Activated CD8-positive, alpha-beta memory T cell treated with anti-CD3 and anti-CD28 coated beads, Interleukin-2, amount 50 U/mL, for 48 hours (primary cell): Measurements from ENCODE around the gene WDPCP.
"Not testable (repeated sequence)": the region's sequence is repeated elsewhere in the genome, so short reads cannot be mapped to it uniquely, and the experiment has no call there.

ENCODE experiments used
- DNase-seq: peaks from one replicate; pipeline ENCODE4 v3.0.0-alpha.2; 2020

The WDPCP gene

DNA sequence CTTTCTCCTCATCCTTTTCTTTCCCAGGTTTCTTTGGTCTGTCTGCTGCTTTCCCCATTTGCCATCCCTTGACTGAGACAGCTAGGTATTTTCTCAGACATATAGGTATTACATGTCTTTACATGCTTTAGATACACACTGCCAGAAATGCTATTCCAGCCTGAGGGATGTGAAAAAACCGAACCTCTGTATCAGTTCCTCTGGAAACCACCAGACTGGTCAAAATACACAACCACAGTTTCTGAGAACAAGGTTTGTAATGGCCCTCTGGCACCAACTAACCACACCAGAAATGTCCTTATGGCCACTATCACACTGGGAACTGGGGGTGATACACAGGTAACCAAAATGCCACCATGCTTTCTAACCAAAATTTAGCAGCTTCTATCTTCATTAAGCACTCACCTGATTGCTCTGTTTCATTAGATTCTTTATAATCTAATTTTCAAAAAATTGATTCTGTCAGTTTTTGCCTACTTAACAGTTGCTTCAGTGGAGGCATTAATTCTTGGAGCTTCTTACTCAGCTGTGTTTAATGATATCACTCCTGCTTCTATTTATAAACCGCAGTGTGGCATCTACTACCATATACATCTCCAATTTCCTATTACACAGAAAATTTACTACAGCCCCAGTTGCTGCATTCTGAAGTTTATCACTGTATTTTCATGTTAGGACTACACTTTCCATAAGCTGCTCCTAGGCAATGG, 243.5 kb downstream of the WDPCP start:
- DNase-seq, result no peak

- no peak for DNase-seq
These were observed 244.7 kb downstream of the WDPCP start for GRCh38 chr2:63343397-63344109.

DNA sequence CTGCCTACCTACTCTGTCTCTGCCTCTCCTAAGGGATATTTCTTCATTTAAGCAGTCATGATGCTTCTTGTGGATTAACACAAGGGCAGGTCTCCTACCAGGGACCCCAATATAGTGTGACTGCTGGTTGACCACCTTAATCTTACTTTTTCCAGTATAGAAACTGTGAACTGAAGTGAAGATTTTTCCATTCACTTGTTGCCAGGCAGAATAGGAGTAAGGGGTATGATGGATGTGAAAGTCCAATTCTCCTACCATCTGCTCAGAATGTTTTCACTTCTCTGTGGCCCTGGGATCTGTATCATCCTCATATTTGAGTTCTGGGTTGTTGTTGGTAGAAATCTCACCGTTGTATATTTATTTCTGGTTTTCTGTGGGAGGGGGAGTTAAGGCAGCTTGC, 247.8 kb downstream of the WDPCP start:
- DNase-seq, result no peak

DNA sequence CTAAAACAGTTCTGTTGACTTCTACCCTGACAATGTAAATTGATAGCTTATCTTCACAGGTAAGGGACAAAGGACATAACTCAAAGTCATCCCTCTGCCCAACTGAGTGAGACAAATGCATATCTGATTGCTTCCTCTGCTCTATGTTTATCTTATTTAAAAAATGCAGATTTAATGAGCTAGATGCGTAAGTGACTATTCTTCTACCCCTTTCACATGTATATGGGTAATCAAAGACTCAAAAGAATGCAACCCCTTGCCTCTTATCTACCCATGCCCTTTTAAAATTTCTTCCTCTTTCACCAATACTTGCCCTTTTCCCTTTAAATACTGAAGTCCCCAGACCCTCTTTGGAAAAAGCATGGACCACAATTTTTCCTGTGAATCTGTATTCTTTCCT, 253.4 kb downstream of the WDPCP start:
- no peak for DNase-seq

- no peak for DNase-seq
These were observed 261.8 kb downstream of the WDPCP start for GRCh38 chr2:63326473-63326872.

GRCh38 chr2:63323662-63324061, 264.6 kb downstream of the WDPCP start:
- DNase-seq, result not testable (repeated sequence)

- DNase-seq, result not testable (repeated sequence)
These were observed 266.3 kb downstream of the WDPCP start for GRCh38 chr2:63321973-63322372.

DNA sequence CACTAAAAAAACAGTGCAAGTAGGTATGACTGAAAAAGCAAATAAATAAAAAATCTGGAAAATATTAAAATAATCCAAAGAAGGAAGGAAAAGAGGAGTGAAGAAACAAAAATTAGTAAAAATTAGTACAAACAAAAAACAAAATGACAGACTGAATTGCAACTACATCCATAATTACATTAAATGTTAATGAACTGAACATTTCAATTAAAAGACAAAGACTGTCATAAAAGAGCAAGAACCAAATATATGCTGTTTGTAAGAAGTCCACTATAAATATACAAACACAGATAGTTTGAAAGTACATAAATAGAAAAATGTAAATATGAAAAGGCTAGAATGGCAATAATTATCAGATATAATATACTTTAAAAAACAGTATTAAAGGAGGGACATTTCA, 267.6 kb downstream of the WDPCP start:
- no peak for DNase-seq

DNA sequence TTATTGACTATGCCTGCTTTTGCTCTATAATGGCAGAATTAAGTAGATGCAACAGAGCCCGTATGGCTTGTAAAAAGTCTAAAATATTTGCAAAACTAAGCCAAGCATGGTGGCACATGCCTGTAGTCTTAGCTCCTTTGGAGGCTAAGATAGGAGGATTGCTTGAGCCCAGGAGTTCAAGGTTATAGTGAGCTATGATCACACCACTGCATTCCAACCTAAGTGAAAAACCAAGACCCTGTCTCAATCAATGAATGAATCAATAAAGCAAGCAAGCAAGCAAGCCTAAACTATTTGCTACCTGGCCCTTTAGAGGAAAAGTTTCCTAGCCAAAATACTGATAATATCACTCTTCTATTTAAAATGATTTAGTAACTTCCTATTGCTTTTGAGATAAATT, 277.7 kb downstream of the WDPCP start:
- no peak for DNase-seq

- DNase-seq, result no peak
These were observed 286.8 kb downstream of the WDPCP start for GRCh38 chr2:63301481-63301880.

- DNase-seq, result no peak
These were observed 287.4 kb downstream of the WDPCP start for GRCh38 chr2:63300835-63301234.

DNA sequence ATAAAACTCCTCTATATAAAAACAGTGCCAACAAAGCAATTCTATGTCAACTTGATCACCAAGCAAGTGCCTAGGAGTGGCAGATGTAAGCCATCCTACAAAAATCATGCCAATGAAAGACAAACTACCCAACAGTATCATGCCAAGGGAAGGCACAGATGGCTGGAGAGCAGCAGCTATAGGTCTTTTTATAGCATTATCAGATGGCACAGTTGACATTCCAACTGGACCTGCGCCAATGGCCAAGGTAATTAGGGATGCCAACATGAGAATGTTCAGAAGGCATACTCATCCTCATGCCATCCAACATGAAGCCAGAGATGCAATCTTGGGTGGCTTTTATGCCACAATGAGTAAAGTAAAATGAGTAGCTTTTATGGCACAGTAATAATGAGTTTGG, 300.3 kb downstream of the WDPCP start:
- DNase-seq, result no peak

DNA sequence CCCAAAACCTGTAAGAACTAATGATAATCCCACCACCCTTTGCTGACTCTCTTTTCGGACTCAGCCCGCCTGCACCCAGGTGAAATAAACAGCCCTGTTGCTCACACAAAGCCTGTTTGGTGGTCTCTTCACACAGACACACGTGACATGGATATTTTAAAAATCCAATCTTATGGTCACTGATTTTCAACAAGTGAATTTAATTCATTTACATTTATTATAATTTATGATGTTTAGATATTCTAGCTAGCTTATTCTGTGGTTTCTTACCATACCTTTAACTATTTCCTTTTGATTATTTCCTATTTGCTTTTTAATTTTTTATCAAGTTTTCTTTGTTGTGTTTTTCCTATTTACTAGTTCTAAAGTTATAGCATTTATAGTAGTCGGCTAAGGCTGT, 301.8 kb downstream of the WDPCP start:
- not testable (repeated sequence) for DNase-seq

DNA sequence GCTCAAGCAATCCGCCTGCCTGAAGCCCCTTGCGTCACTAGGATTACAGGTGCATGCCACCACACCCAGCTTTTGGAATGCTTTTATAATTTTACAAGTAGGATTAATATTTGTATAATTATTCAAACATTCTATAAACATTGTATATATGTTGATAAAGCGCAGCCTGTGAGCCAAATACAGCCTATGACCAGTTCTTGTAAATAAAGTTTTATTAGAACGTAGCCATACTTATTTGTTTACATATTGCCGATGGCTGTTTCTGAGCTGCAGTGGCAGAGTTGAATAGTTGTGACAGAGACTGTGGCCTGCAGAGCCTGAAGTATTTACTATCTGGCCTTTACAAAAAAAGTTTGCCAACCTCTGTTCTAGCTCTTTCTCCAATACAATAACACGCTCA, 305.0 kb downstream of the WDPCP start:
- DNase-seq, result no peak

- DNase-seq, result no peak
These were observed 315.7 kb downstream of the WDPCP start for GRCh38 chr2:63272560-63272959.

DNA sequence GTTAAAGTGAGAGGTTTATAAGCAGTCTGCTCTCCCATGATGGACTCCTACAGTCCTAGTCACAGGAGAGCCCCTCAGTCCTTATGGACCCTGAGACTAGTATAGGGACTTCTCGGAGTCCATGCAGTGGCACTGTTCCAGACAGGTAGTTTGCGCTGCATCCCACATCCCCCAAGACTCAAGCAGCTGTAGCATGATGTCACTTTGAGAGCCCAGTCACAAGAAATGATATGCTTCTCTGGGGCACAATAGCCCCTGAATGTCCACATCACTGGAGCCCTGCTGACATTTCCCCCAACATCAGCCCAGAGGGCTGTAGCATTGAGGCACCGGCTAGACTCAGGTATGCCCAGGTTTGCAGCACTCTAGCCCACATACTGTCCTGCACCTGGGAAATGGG, 317.6 kb downstream of the WDPCP start:
- no peak for DNase-seq

DNA sequence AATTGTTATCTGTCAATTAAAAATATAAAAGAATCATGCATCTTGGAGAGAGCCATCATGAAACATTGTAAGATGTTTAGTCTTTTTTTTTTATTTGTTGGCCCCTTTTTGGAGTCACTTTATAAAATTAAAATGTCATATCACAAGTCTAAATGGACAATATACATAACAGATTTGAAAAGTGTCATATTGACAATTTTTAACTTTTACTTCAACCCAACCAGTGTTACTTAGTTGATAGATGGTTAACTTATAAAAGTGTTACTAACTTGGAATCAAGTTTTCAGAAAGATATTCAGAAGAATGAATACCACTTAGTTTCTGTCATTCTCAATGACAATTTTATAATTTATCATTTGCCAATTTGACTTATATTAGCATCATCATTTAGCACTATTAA, 319.3 kb downstream of the WDPCP start:
- DNase-seq, result no peak

- DNase-seq, result no peak
These were observed 327.1 kb downstream of the WDPCP start for GRCh38 chr2:63261137-63261621.

DNA sequence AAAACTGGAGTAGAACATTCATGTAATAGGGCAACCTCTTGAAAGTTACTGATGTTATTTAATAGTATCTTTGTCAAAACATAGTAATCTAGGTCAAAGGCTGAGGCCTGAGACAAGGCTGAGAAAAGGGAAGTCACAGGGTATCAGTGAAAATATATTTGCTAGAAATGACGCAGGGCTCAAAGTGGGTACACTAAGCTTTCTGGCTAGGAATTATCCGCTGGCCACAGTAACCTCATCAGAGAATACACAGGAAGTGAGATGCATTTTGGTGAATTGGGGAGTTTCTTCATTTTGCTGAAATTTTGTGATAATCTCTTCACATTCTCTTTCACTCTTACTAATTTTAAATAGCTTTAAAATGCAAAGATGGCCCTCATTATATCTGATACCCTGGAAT, 330.8 kb downstream of the WDPCP start:
- no peak for DNase-seq

DNA sequence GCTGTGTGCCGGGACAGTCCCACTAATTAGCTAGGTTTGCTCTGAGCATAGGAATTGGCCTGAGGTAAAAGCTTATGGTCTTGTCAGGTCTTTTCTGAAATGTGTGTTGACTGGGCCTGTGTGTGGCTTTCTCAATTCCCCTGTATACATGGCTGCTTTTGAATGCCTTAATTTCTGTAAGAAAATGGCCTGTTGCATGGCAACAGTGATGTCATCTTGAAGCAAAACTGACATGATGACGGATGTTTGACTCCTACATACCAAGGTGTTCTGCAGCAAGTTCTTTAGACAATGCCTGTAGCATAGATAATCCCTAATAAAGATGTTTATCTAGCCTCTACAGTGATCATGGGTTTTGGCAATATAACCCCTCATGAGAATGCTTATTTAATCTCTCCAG, 339.1 kb downstream of the WDPCP start:
- no peak for DNase-seq

- DNase-seq, result no peak
These were observed 345.5 kb downstream of the WDPCP start for GRCh38 chr2:63242747-63243146.

DNA sequence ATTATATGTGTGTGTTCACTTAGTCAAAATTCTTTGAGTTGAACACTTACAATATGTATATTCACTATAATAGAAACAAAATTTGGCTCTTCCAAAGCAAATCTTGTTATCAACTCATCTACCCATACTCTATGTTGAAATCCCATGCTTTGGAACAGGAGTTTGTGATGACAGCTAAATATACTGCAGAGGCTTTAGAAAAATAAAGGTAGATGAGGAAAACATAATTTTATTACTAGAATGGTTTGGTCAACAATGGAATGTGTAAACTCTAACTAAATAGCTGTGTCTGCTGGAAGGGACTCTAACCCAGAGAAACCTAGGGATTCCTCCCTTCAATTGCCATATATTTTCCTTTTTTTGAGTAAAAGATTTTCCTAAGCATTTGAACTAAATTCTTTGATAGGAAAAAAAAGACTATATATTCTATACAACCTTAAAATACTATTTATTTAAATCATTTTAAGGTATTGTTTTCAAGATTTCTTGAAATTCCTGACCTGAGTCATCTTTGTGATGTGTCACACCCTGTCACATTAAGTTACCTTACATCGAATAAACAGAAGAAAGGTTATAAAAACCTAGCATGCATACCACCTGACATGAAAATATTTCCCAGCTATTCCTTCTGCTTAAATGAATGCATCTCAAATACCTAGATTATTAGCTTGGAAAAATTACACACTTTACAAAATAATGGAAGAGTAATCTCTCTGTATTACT, 362.2 kb downstream of the WDPCP start:
- DNase-seq, result no peak

- no peak for DNase-seq
These were observed 369.3 kb downstream of the WDPCP start for GRCh38 chr2:63218800-63219526.
